Bronchus fibroblast of lung (primary cell): ENCODE results near the gene VWC2L. TPM values are rescaled to one million over a fixed set of nuclear protein-coding genes. Genes with fewer than 3 reads are reported as not detected.

Experiments
- total RNA-seq: library from RNA; depleted of rRNA; stranded (reverse); fragments of >200 nt; gene quantifications from 2 replicates; pipeline ENCODE4 v1.2.3, GENCODE V29; 2015

The VWC2L gene
- not detected in 2 replicates for total RNA-seq

DNA sequence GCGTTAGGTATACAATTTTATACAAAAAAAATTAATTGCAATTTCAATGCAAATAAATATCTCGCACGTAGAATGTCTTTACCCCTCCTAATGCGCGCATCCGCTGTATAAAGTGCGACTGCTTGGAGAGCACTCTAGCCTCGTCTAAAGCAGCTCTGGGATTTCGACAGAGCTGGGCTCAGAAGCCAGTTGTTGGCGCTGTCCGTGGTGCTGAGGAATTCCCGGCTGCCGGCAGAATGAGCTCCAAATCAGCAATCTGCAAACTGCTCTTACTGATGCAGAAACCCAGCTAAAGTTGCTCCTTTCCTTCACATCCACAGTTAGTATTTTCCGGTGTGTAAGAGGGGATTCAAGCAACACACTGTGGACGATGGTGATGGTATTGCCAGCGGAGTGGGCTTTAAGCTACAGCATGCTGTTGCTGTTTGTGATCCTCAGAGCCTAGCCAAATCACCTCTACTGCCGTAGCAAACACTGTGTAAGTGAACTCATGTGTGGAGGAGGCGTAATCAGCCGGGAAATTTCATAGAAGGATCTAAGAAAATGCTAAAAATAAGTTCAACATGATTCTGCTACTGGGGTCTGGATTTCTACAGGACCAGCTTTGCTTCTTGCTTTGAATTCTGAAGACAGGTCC, at the start of gene VWC2L:
Gene VWC2L, plus strand, starts transcription at position 137 of the 637 bp plus-strand sequence. CDS start 3,140 bp downstream, outside the sequence.

